Smooth muscle cell (in vitro differentiated cells): Measurements from ENCODE around the gene PLXNB3. TPM values are rescaled to one million over a fixed set of nuclear protein-coding genes. Genes with fewer than 3 reads are reported as not detected.

Experiments used
- DNase-seq: peaks from one replicate; lab custom pipeline; 2025; ENCODE audit not compliant: unreplicated experiment; lab: John Stamatoyannopoulos, UW
- H2AFZ ChIP-seq: fragments of 200-600 bp; sonication (generic); 2 replicates; pipeline ENCODE4 v1.6.0; 2016; ENCODE audit warnings: antibody characterized with exemption, low read depth, mild to moderate bottlenecking
- H3F3A ChIP-seq: fragments of 200-600 bp; sonication (generic); 2 replicates; pipeline ENCODE4 v1.6.0; 2017; ENCODE audit warnings: antibody characterized with exemption, low read depth
- H3K27ac ChIP-seq: fragments of 200-600 bp; sonication (generic); 2 replicates; pipeline ENCODE4 v1.5.1; 2016; ENCODE audit warnings: low read depth, mild to moderate bottlenecking
- H3K27me3 ChIP-seq: fragments of 200-600 bp; sonication (generic); 2 replicates; pipeline ENCODE4 v1.6.1; 2016; ENCODE audit warnings: low read depth, mild to moderate bottlenecking
- H3K36me3 ChIP-seq: fragments of 200-600 bp; sonication (generic); 2 replicates; pipeline ENCODE4 v1.5.1; 2016; ENCODE audit warnings: low read depth
- H3K4me1 ChIP-seq: fragments of 200-600 bp; sonication (generic); 2 replicates; pipeline ENCODE4 v1.5.1; 2016; ENCODE audit warnings: low read depth
- H3K4me2 ChIP-seq: fragments of 200-600 bp; sonication (generic); 2 replicates; pipeline ENCODE4 v1.6.0; 2016; ENCODE audit warnings: mild to moderate bottlenecking
- H3K4me3 ChIP-seq: fragments of 200-600 bp; sonication (generic); 2 replicates; pipeline ENCODE4 v1.5.1; 2016; ENCODE audit warnings: mild to moderate bottlenecking
- H3K79me2 ChIP-seq: fragments of 200-600 bp; sonication (generic); 2 replicates; pipeline ENCODE4 v1.6.0; 2016; ENCODE audit warnings: low read depth, mild to moderate bottlenecking
- H3K9ac ChIP-seq: fragments of 200-600 bp; sonication (generic); 2 replicates; pipeline ENCODE4 v1.6.0; 2016; ENCODE audit warnings: low read depth
- H3K9me3 ChIP-seq: fragments of 200-600 bp; sonication (generic); replicated peaks from 2 replicates; pipeline ENCODE4 v1.5.1; 2016; ENCODE audit warnings: low read depth
- H4K20me1 ChIP-seq: fragments of 200-600 bp; sonication (generic); 2 replicates; pipeline ENCODE4 v1.6.0; 2016; ENCODE audit warnings: low read depth
- WGBS: methylation state at CpG from one replicate; pipeline ENCODE4 v1.1.7; 2016; ENCODE audit warnings: low lambda C conversion rate; 5-methylcytosine and 5-hydroxymethylcytosine counted together
- polyA plus RNA-seq: library from polyadenylated mRNA; unstranded; fragments of >200 nt; fragmentation: Nextera tagmentation; extraction: Ambion mirVana; gene quantifications from 2 replicates; pipeline ENCODE4 v1.2.1, GENCODE V29; 2016
- total RNA-seq: library from RNA; depleted of rRNA; stranded (reverse); fragments of >200 nt; gene quantifications from 2 replicates; pipeline ENCODE4 v1.2.3, GENCODE V29; 2014
- TF ChIP-seq, protein P1 (sequence below): fragments of 200-600 bp; sonication (generic); IDR thresholded peaks from 2 replicates; pipeline ENCODE4 v1.5.1; 2017; ENCODE audit warnings: borderline replicate concordance, mild to moderate bottlenecking, antibody characterized with exemption; ENCODE audit not compliant: insufficient read depth, poor library complexity, severe bottlenecking

Gene PLXNB3
- total and polyA plus RNA-seq, 2 experiments from 2014 or later = 0.58 to 3.9 TPM

- H3K4me2 ChIP-seq = peak overlapping the region; percentile 86
- H3K4me3 ChIP-seq = peak overlapping the region; percentile 26
- peaks cover 24% of the 10 kb centered on the region for H3K79me2 ChIP-seq
- no peaks in the 10 kb centered on the region for H3K27me3 ChIP-seq
- peak overlapping the region; percentile 63 for H3K27ac ChIP-seq
- H3K36me3 ChIP-seq = no peaks in the 10 kb centered on the region
- no peaks in the 10 kb centered on the region for H3K9me3 ChIP-seq
- TF ChIP-seq, protein P1, sequence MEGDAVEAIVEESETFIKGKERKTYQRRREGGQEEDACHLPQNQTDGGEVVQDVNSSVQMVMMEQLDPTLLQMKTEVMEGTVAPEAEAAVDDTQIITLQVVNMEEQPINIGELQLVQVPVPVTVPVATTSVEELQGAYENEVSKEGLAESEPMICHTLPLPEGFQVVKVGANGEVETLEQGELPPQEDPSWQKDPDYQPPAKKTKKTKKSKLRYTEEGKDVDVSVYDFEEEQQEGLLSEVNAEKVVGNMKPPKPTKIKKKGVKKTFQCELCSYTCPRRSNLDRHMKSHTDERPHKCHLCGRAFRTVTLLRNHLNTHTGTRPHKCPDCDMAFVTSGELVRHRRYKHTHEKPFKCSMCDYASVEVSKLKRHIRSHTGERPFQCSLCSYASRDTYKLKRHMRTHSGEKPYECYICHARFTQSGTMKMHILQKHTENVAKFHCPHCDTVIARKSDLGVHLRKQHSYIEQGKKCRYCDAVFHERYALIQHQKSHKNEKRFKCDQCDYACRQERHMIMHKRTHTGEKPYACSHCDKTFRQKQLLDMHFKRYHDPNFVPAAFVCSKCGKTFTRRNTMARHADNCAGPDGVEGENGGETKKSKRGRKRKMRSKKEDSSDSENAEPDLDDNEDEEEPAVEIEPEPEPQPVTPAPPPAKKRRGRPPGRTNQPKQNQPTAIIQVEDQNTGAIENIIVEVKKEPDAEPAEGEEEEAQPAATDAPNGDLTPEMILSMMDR = no peak
- peaks cover 18% of the 10 kb centered on the region for H4K20me1 ChIP-seq
- WGBS = 52% methylated on average over 35 of the region's 35 CpGs
- H2AFZ ChIP-seq = no peak overlapping the region
- DNase-seq = no peak
- peaks cover 12% of the 10 kb centered on the region for H3K4me1 ChIP-seq
- no peak overlapping the region for H3K9ac ChIP-seq
- no peaks in the 10 kb centered on the region for H3F3A ChIP-seq
Measured at GRCh38 chrX:153726286-153727122, 37.5 kb upstream of the PLXNB3 start.

GRCh38 chrX:153727123-153727931 is 36.7 kb upstream of the PLXNB3 start:
- Histone ChIP-seq H3K27me3 (no peaks in the 10 kb centered on the region), H3F3A (no peaks in the 10 kb centered on the region), H3K79me2 (peaks cover 16% of the 10 kb centered on the region), H3K27ac (peak overlapping the region; percentile 63), H3K36me3 (no peaks in the 10 kb centered on the region), H3K4me3 (peak overlapping the region; percentile 26), H2AFZ (no peak overlapping the region), H3K9me3 (no peaks in the 10 kb centered on the region), H3K4me1 (peaks cover 9% of the 10 kb centered on the region), H4K20me1 (peaks cover 11% of the 10 kb centered on the region), H3K4me2 (peak overlapping the region; percentile 86), H3K9ac (no peak overlapping the region)
- TF ChIP-seq, protein P1 = no peak
- WGBS = 64% methylated on average over 23 of the region's 23 CpGs
- no peak for DNase-seq

GRCh38 chrX:153728095-153728494 is 36.0 kb upstream of the PLXNB3 start:
- no peaks in the 10 kb centered on the region for H3K27me3 ChIP-seq
- H3F3A ChIP-seq = no peaks in the 10 kb centered on the region
- peaks cover 8% of the 10 kb centered on the region for H3K79me2 ChIP-seq
- no peak overlapping the region for H2AFZ ChIP-seq
- TF ChIP-seq, protein P1 = no peak
- DNase-seq = no peak
- H3K4me2 ChIP-seq = no peak overlapping the region
- H3K9me3 ChIP-seq = no peaks in the 10 kb centered on the region
- H3K4me1 ChIP-seq = peaks cover 2% of the 10 kb centered on the region
- no peaks in the 10 kb centered on the region for H3K36me3 ChIP-seq
- no peak overlapping the region for H3K4me3 ChIP-seq
- WGBS = 91% methylated on average over 5 of the region's 6 CpGs
- no peak overlapping the region for H3K9ac ChIP-seq
- H3K27ac ChIP-seq = no peak overlapping the region
- H4K20me1 ChIP-seq = peaks cover 4% of the 10 kb centered on the region
